ENCODE measurements around the gene PHAF1. TPM values are rescaled to one million over a fixed set of nuclear protein-coding genes. Genes with fewer than 3 reads are reported as not detected.

The PHAF1 gene
- total and polyA plus RNA-seq, 9 of the 15 experiments (the other 6 are each of a cell fraction or from before 2014, with no cell fraction given), result 5.1 to 25.4 (median 13.8) TPM

DNA sequence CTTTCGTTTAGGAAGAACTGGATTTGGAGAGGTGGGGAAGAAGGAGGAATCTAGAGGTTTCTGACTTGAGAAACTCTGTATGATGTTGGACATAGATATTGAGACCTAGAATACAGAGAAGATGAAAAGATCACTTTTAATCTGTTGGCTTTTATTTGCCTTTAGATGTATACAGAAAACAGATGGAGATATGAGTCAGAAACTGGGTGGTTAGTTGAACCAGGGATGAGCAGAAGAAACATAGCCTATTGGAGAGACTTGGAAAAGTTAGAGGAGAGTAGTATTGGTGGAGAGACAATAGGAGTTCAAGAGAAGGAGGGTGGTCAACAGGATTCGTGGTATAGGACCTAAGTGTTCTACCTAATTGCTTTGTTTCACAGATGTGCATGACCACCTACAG is 5.1 kb downstream of the PHAF1 start (continued):
- TF ChIP-seq, protein P1, sequence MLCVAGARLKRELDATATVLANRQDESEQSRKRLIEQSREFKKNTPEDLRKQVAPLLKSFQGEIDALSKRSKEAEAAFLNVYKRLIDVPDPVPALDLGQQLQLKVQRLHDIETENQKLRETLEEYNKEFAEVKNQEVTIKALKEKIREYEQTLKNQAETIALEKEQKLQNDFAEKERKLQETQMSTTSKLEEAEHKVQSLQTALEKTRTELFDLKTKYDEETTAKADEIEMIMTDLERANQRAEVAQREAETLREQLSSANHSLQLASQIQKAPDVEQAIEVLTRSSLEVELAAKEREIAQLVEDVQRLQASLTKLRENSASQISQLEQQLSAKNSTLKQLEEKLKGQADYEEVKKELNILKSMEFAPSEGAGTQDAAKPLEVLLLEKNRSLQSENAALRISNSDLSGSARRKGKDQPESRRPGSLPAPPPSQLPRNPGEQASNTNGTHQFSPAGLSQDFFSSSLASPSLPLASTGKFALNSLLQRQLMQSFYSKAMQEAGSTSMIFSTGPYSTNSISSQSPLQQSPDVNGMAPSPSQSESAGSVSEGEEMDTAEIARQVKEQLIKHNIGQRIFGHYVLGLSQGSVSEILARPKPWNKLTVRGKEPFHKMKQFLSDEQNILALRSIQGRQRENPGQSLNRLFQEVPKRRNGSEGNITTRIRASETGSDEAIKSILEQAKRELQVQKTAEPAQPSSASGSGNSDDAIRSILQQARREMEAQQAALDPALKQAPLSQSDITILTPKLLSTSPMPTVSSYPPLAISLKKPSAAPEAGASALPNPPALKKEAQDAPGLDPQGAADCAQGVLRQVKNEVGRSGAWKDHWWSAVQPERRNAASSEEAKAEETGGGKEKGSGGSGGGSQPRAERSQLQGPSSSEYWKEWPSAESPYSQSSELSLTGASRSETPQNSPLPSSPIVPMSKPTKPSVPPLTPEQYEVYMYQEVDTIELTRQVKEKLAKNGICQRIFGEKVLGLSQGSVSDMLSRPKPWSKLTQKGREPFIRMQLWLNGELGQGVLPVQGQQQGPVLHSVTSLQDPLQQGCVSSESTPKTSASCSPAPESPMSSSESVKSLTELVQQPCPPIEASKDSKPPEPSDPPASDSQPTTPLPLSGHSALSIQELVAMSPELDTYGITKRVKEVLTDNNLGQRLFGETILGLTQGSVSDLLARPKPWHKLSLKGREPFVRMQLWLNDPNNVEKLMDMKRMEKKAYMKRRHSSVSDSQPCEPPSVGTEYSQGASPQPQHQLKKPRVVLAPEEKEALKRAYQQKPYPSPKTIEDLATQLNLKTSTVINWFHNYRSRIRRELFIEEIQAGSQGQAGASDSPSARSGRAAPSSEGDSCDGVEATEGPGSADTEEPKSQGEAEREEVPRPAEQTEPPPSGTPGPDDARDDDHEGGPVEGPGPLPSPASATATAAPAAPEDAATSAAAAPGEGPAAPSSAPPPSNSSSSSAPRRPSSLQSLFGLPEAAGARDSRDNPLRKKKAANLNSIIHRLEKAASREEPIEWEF (CRISPR knock-in tag; IDR thresholded peaks at IDR 0.05), result no peak
- TF ChIP-seq, protein P2, sequence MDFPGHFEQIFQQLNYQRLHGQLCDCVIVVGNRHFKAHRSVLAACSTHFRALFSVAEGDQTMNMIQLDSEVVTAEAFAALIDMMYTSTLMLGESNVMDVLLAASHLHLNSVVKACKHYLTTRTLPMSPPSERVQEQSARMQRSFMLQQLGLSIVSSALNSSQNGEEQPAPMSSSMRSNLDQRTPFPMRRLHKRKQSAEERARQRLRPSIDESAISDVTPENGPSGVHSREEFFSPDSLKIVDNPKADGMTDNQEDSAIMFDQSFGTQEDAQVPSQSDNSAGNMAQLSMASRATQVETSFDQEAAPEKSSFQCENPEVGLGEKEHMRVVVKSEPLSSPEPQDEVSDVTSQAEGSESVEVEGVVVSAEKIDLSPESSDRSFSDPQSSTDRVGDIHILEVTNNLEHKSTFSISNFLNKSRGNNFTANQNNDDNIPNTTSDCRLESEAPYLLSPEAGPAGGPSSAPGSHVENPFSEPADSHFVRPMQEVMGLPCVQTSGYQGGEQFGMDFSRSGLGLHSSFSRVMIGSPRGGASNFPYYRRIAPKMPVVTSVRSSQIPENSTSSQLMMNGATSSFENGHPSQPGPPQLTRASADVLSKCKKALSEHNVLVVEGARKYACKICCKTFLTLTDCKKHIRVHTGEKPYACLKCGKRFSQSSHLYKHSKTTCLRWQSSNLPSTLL (IDR thresholded peaks at IDR 0.05), result no peak
- TF ChIP-seq, protein P3, sequence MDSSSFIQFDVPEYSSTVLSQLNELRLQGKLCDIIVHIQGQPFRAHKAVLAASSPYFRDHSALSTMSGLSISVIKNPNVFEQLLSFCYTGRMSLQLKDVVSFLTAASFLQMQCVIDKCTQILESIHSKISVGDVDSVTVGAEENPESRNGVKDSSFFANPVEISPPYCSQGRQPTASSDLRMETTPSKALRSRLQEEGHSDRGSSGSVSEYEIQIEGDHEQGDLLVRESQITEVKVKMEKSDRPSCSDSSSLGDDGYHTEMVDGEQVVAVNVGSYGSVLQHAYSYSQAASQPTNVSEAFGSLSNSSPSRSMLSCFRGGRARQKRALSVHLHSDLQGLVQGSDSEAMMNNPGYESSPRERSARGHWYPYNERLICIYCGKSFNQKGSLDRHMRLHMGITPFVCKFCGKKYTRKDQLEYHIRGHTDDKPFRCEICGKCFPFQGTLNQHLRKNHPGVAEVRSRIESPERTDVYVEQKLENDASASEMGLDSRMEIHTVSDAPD (CRISPR knock-in tag; IDR thresholded peaks at IDR 0.05), result no peak
- no peak for TF ChIP-seq RFX5 (IDR thresholded peaks at IDR 0.05; ENCODE audit: low read depth, low read length)
- no peak for TF ChIP-seq E2F3 (CRISPR knock-in tag; IDR thresholded peaks at IDR 0.05)
- TF ChIP-seq KHSRP (IDR thresholded peaks at IDR 0.05), result no peak

Measured in K562 (cell line).